Measurements from ENCODE around the gene LAGE3. TPM values are rescaled to one million over a fixed set of nuclear protein-coding genes. Genes with fewer than 3 reads are reported as not detected.

LAGE3 gene
- polyA plus RNA-seq, 1 donor (not counting 4 experiments of a cell fraction or from before 2014, with no cell fraction given), result 9.3 TPM

GRCh38 chrX:154468217-154468616 lies 10.9 kb downstream of the LAGE3 start:
- Histone ChIP-seq H2AFZ (ENCODE audit: control insufficient read depth, low read length) (no peak overlapping the region), H3K79me2 (ENCODE audit: control insufficient read depth, insufficient read depth, low read length) (no peaks in the 10 kb centered on the region), H3K36me3 (ENCODE audit: control insufficient read depth in 2 of 2, extremely low read depth in 1 of 2, insufficient read depth in 2 of 2, low read length in 2 of 2) (peaks cover 0 to 5% of the 10 kb centered on the region in 2 experiments), H3K4me3 (ENCODE audit: control insufficient read depth in 2 of 3, extremely low read depth in 1 of 3, insufficient read depth in 2 of 3, low read depth in 1 of 3, low read length in 3 of 3) (no peak overlapping the region), H3K4me2 (ENCODE audit: control insufficient read depth, extremely low read depth, insufficient read depth, low read depth, low read length) (no peak overlapping the region), H4K20me1 (ENCODE audit: control insufficient read depth, extremely low read depth, insufficient read depth, low read length) (no peaks in the 10 kb centered on the region), H3K9me3 (ENCODE audit: control insufficient read depth, low read depth, low read length) (peaks cover 2% of the 10 kb centered on the region), H3K27ac (ENCODE audit: control insufficient read depth, insufficient read depth, low read length) (no peak overlapping the region), H3K9ac (ENCODE audit: control insufficient read depth, extremely low read depth, insufficient read depth, low read length) (no peak overlapping the region), H3K9me1 (ENCODE audit: control insufficient read depth, extremely low read depth, insufficient read depth, low read length) (no peaks in the 10 kb centered on the region), H3K27me3 (ENCODE audit: control insufficient read depth, extremely low read depth, insufficient read depth, low read length) (no peaks in the 10 kb centered on the region), H3K4me1 (ENCODE audit: control insufficient read depth, extremely low read depth, insufficient read depth, low read length) (no peaks in the 10 kb centered on the region)
- TF ChIP-seq EZH2 (IDR thresholded peaks at IDR 0.05; ENCODE audit: low read length) (no peak), CTCF (optimal IDR thresholded peaks at IDR 0.05 in 1 of 3, IDR thresholded peaks at IDR 0.05 in 1 of 3, conservative IDR thresholded peaks at IDR 0.05 in 1 of 3; ENCODE audit: extremely low read depth in 1 of 3, insufficient read depth in 2 of 3, low read length in 3 of 3) (no peak)
- dilution Hi-C loops (cut with MboI; ENCODE audit: extremely low pct_ligation_motif_present, low sequenced_read_pairs), result no loop called here
- FAIRE-seq (no peak), DNase-seq (ENCODE audit: low read depth, low spot score) (no peak)

- no peak overlapping the region for H3K9ac ChIP-seq (ENCODE audit: control insufficient read depth, extremely low read depth, insufficient read depth, low read length)
- no peak overlapping the region for H2AFZ ChIP-seq (ENCODE audit: control insufficient read depth, low read length)
- no peak overlapping the region for H3K27ac ChIP-seq (ENCODE audit: control insufficient read depth, insufficient read depth, low read length)
- DNase-seq (ENCODE audit: low read depth, low spot score) (no peak), FAIRE-seq (no peak)
- H3K36me3 ChIP-seq (ENCODE audit: control insufficient read depth in 2 of 2, extremely low read depth in 1 of 2, insufficient read depth in 2 of 2, low read length in 2 of 2), result peaks cover 0 to 5% of the 10 kb centered on the region in 2 experiments
- no peaks in the 10 kb centered on the region for H3K79me2 ChIP-seq (ENCODE audit: control insufficient read depth, insufficient read depth, low read length)
- no peaks in the 10 kb centered on the region for H4K20me1 ChIP-seq (ENCODE audit: control insufficient read depth, extremely low read depth, insufficient read depth, low read length)
- TF ChIP-seq EZH2 (IDR thresholded peaks at IDR 0.05; ENCODE audit: low read length), result no peak
- no peak for TF ChIP-seq CTCF (optimal IDR thresholded peaks at IDR 0.05 in 1 of 3, IDR thresholded peaks at IDR 0.05 in 1 of 3, conservative IDR thresholded peaks at IDR 0.05 in 1 of 3; ENCODE audit: extremely low read depth in 1 of 3, insufficient read depth in 2 of 3, low read length in 3 of 3)
- H3K27me3 ChIP-seq (ENCODE audit: control insufficient read depth, extremely low read depth, insufficient read depth, low read length), result no peaks in the 10 kb centered on the region
- H3K4me3 ChIP-seq (ENCODE audit: control insufficient read depth in 2 of 3, extremely low read depth in 1 of 3, insufficient read depth in 2 of 3, low read depth in 1 of 3, low read length in 3 of 3), result no peak overlapping the region
- dilution Hi-C loops (cut with MboI; ENCODE audit: extremely low pct_ligation_motif_present, low sequenced_read_pairs), result no loop called here
- no peaks in the 10 kb centered on the region for H3K4me1 ChIP-seq (ENCODE audit: control insufficient read depth, extremely low read depth, insufficient read depth, low read length)
- H3K9me3 ChIP-seq (ENCODE audit: control insufficient read depth, low read depth, low read length), result peaks cover 2% of the 10 kb centered on the region
- H3K4me2 ChIP-seq (ENCODE audit: control insufficient read depth, extremely low read depth, insufficient read depth, low read depth, low read length), result no peak overlapping the region
- H3K9me1 ChIP-seq (ENCODE audit: control insufficient read depth, extremely low read depth, insufficient read depth, low read length), result no peaks in the 10 kb centered on the region
Measured at GRCh38 chrX:154467556-154467955, 11.5 kb downstream of the LAGE3 start.
